ENCODE results near the gene PAXIP1.
"Not testable (repeated sequence)": the region's sequence is repeated elsewhere in the genome, so short reads cannot be mapped to it uniquely, and the experiment has no call there.

The PAXIP1 gene, protein sequence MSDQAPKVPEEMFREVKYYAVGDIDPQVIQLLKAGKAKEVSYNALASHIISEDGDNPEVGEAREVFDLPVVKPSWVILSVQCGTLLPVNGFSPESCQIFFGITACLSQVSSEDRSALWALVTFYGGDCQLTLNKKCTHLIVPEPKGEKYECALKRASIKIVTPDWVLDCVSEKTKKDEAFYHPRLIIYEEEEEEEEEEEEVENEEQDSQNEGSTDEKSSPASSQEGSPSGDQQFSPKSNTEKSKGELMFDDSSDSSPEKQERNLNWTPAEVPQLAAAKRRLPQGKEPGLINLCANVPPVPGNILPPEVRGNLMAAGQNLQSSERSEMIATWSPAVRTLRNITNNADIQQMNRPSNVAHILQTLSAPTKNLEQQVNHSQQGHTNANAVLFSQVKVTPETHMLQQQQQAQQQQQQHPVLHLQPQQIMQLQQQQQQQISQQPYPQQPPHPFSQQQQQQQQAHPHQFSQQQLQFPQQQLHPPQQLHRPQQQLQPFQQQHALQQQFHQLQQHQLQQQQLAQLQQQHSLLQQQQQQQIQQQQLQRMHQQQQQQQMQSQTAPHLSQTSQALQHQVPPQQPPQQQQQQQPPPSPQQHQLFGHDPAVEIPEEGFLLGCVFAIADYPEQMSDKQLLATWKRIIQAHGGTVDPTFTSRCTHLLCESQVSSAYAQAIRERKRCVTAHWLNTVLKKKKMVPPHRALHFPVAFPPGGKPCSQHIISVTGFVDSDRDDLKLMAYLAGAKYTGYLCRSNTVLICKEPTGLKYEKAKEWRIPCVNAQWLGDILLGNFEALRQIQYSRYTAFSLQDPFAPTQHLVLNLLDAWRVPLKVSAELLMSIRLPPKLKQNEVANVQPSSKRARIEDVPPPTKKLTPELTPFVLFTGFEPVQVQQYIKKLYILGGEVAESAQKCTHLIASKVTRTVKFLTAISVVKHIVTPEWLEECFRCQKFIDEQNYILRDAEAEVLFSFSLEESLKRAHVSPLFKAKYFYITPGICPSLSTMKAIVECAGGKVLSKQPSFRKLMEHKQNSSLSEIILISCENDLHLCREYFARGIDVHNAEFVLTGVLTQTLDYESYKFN

GRCh38 chr7:155003092-155003375 lies at the start of gene PAXIP1:
TSS of gene PAXIP1 (minus strand) at chr7:155003124. CDS start at chr7:155002929, 195 bp downstream.
- H3K4me3 ChIP-seq (ENCODE audit: low read length): peak within 1 kb of the TSS; percentile 83
- DNase-seq (ENCODE audit: low read depth): peak; percentile 37
- no peak for TF ChIP-seq CTCF (conservative IDR thresholded peaks at IDR 0.05; ENCODE audit: low read length)

DNA sequence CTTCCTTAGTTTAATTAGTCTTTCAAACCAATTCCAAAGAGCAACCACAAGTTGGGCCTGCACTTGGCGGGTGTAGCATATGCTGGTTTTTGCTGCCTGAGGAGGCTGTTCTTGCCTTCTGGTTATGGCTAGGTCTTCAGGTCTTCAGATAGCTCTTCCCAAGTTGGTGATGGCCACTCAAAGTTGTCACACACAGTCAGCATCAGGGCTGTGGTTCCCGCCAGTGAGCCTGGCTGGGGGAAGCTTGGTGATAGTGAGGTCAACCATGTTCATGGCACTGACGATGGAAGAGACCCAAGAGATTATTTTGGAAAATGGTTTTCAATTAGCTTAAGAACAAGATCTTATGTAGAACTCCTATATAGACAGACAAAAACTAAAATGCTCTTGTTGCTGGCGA lies 48.4 kb upstream of the PAXIP1 start:
- H3K4me3 ChIP-seq (ENCODE audit: low read length): no peak overlapping the region
- no peak for TF ChIP-seq CTCF (conservative IDR thresholded peaks at IDR 0.05; ENCODE audit: low read length)
- no peak for DNase-seq (ENCODE audit: low read depth)

DNA sequence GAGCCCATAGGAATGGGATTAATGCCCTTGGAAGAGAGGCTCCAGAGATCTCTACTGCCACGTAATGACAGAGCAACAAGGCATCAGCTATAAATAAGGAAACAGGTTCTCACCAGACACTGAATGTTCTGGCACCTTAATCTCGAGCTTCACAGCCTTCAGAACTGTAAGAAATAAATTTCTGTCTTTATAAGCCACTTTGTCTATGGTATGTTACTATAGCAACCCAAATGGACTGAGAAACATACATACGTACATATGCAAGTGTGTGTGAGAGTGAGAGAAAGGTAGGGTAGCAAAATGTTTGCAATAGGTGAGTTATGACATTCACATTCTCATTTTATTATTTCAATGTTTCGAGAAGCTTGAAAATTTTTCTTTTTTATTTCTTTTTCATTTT lies 45.1 kb upstream of the PAXIP1 start:
- no peak for DNase-seq (ENCODE audit: low read depth)
- no peak overlapping the region for H3K4me3 ChIP-seq (ENCODE audit: low read length)
- no peak for TF ChIP-seq CTCF (conservative IDR thresholded peaks at IDR 0.05; ENCODE audit: low read length)

DNA sequence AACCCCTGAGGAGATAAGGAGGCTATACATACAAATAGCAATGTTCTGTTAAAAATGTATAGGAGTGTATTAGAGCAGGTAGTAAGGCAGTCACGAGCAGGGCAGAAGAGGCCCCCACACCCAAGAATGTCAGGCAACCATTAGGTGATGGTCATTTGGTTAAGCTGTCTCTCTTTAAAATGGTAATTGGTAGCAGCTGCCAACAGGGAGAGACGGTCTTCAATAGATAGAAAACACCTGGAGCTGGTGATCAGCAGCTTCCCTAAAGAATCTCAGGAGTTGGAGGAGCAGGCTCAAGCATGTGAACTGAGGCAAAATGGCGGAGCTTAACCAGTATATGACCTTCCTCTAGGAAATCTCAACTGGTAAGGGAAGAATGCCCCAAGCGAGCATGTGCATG lies 40.8 kb upstream of the PAXIP1 start:
- no peak overlapping the region for H3K4me3 ChIP-seq (ENCODE audit: low read length)
- TF ChIP-seq CTCF (conservative IDR thresholded peaks at IDR 0.05; ENCODE audit: low read length): no peak

GRCh38 chr7:155038335-155038734 lies 35.4 kb upstream of the PAXIP1 start:
- no peak overlapping the region for H3K4me3 ChIP-seq (ENCODE audit: low read length)
- TF ChIP-seq CTCF (conservative IDR thresholded peaks at IDR 0.05; ENCODE audit: low read length): no peak
- no peak for DNase-seq (ENCODE audit: low read depth)

More for the DNA sequence above, 40.8 kb upstream of the PAXIP1 start:
- DNase-seq (ENCODE audit: low read depth): no peak

GRCh38 chr7:155034495-155034894 lies 31.6 kb upstream of the PAXIP1 start:
- H3K4me3 ChIP-seq (ENCODE audit: low read length); DNase-seq (ENCODE audit: low read depth): not testable (repeated sequence)

DNA sequence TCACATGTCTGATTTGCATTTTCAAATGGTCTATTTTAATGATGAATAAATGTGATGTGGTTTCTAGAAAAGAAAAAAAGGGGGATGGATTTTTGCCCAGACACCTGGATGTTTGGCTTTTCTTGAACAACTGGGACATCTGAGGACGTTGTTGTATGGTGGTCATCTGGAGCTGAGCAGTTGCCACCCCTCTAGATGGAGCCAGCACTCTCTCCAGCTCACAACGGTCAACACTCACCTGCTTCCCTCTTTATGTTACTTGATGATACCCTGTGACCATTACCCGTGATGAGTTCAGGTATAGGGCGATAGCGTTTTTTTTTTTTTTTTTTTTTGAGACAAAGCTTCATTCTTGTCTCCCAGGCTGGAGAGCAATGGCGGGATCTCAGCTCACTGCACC lies 30.1 kb upstream of the PAXIP1 start:
- H3K4me3 ChIP-seq (ENCODE audit: low read length): no peak overlapping the region
- DNase-seq (ENCODE audit: low read depth): no peak
- TF ChIP-seq CTCF (conservative IDR thresholded peaks at IDR 0.05; ENCODE audit: low read length): no peak

Measured in AG10803 (cell line).